Posterior cingulate gyrus (tissue), 11 donors: ENCODE data around the gene DDA1.
"Not testable (repeated sequence)": the region's sequence is repeated elsewhere in the genome, so short reads cannot be mapped to it uniquely, and the experiment has no call there.

ENCODE experiments used
- DNase-seq, 10 donors: peaks; one replicate each; pipeline versions ENCODE4 v3.0.0 to v3.0.0-alpha.2; 2020 to 2021; ENCODE audit warnings: mixed read lengths in 3 of 10
- intact Hi-C: fragments of 100-400 bp; cut with DNase I; formaldehyde crosslinking; loops from one replicate; pipeline ENCODE4 v1.15.1; 2023

The DDA1 gene

DNA sequence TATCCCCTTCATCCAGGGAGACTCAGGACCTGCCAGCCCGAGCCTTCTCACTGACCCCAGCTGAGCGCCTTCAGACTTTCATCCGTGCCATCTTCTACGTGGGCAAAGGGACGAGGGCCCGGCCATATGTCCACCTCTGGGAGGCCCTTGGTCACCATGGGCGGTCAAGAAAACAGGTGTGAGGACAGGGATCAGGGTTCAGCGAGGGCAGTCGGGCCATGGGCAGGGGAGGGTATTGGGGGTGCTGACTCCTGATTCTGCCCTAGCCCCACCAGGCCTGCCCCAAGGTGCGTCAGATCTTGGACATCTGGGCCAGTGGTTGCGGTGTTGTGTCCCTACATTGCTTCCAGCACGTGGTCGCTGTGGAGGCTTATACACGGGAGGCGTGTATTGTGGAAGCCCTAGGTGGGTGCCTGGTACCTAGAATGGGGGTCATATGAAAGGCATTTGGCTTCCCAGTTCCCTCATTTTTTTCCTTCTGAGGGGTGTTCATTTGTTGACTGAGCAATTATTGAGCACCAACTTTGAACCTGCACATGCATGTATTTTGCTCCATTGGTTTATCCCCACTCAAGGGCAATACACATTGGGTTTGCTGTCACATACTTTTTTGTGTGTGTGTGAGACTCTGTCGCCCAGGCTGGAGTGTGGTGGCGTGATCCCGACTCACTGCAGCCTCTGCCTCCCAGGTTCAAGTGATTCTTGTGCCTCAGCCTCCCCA lies 23.8 kb upstream of the DDA1 start:
- no peak for DNase-seq
- intact Hi-C loops: no loop called here

DNA sequence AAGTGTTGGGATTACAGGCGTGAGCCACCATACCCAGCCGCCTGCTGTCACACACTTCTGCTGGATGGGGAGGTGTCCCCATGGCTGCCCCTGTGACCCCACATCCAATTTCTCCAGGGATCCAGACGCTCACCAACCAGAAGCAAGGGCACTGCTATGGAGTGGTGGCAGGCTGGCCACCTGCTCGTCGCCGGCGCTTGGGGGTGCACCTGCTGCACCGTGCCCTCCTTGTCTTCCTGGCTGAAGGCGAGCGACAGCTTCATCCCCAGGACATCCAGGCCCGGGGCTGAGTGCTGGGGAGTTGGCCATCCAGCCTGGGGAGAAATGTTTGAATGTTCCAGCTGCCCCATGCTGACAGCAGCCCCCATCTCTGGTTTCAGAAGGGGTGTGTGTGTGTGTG lies 23.1 kb upstream of the DDA1 start:
- intact Hi-C loops: no loop called here
- DNase-seq: no peak

DNA sequence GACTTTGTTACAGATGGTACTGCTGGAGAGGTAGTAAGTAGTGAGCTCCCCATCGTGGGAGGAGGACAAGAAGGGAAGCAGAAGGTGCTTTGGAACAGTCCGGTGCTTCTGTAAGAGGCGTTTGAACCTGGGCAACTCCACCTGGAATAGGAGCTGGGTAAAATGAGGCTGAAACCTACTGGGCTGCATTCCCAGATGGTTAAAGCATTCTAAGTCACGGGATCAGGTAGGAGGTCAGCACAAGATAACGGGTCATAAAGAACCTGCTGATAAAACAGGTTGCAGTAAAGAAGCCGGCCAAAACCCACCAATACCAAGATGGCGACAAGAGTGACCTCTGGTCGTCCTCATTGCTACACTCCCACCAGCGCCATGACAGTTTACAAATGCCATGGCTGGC lies 22.6 kb upstream of the DDA1 start:
- DNase-seq: no peak
- intact Hi-C loops: no loop called here

DNA sequence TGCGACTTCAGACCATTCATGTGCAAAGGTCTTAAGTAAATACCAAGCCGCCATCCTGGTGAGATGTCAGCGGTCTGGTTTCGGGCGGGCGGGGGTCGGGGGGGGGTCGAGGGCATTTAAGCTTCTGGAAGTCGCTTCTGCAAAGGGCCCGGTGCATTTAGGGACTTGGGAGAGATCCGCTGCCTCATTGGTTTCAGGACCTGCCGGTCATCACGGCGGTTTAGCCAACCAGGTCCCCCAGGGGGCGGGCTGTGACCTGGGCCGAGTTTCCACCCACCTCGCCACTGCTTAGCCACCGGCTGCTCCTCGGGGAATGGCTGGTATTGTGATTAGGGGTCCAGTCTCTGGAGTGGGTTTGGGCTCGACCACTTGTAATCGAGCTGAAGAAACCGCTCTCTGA lies 19.9 kb upstream of the DDA1 start:
- intact Hi-C loops: no loop called here
- peak in 7 of 10 donors; percentile 18 to 90 (median 49) for DNase-seq

DNA sequence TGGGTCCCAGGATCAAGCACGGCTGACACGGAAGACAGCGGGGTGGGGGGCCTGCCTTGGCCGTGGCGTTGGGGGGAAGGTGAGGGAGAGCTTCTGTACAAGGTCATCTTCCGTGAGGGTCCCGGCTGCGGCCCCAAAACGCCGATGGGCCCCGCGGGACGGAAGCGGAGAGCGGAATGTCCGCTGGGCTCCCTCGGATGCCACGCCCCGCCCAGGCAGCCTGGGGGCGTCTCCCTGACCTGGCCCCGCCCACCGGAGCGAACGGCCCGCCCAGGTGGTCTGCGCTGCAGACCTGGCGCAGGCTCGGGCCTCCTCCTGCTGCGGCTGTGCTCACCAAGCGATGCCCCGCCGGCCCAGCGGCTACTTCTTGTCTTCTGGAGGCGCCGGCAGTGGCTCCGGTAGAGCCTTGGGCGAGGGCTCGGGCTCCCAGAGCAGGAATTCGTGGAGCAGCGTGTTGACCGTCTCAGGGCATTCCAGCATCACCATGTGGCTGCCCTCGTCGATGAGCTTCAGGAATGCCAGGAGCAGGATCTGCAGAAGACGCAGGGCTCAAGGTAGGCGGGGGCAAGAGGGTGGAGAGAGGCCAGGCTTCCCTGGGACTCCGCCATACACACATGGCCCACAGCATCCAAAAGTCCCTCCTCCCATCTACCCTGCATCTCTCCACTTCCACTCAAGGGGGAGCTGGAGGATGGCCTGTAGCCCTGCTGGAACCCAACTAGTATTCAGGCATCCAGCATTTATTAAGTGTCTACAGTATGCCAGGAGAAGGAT lies 16.9 kb upstream of the DDA1 start:
- DNase-seq: peak in 5 of 10 donors; percentile 48 to 92 (median 51)
- intact Hi-C loops: no loop called here

DNA sequence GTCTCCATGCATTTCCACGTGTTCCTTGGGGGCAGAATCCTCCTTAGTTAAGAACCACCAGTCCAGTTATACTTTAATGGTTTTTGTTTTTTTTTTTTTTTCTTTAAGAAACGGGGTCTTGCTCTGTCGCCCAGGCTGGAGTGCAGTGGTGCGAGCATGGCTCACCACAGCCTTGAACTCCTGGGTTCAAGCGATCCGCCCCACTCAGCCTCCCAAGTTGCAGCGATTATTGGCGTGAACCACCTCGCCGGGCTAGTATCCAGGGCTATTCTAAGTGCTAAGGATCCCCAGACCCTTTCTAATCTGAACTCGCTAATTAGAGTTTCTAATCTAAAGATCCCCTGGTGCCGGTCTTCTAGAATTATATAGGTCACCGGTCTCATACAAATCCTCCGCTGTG lies 15.8 kb upstream of the DDA1 start:
- intact Hi-C loops: no loop called here
- no peak for DNase-seq

DNA sequence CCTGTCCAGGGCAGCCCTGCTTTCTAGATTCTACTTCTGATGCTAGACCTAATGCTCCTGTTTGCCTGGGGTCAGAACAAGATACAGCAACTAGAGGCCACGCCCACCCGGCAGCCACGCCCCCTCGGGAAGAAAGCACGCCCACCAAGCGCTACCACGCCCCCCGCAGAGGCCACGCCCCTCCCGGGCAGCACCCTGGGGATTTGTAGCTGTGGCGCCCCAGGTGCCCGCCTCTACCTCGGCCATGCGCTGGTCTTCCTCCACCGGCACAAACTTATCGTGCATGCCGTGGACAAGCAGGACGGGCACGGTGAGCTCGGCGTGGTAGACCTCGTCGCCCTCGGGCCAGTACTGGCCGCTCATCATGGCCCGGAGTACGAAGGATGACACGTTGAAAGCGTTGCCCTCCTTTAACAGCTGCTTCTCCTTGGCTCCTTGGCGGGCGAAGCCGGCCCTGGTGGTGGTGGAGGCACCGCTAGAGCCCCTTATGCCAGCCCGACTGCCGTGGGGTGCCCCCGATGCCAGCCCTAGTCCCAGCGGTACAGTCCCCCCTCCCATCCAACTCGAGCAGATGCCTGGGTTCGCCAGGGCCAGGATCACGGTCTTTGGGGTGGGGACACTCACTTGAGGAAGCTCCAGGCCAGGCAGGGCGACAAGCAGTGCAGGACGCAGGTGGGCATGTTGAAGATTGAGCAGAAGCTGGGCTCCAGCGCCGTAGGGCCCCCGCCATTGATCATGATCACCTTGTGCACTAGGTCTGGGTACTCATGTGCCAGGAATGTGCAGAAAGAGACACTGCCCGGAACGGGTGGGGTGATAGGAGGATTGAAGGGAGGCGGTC lies 15.1 kb upstream of the DDA1 start:
- intact Hi-C loops: no loop called here
- peak in 1 of 10 donors; percentile 87 for DNase-seq

DNA sequence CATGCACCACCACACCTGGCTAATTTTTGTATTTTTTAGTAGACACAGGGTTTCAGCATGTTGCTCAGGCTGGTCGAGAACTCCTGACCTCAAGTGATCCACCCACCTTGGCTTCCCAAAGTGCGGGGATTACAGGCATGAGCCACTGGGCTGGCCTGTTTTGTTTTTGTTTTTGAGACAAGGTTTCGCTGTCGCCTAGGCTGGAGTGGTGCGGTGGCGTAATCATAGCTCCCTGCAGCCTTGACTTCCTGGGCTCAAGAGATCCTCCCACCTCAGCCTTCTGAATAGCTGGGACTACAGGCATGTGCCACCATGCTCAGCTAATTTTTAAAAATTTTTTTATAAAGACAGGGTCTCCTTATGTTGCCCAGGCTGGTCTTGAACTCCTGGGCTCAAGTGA lies 13.8 kb upstream of the DDA1 start:
- intact Hi-C loops, DNase-seq: not testable (repeated sequence)

DNA sequence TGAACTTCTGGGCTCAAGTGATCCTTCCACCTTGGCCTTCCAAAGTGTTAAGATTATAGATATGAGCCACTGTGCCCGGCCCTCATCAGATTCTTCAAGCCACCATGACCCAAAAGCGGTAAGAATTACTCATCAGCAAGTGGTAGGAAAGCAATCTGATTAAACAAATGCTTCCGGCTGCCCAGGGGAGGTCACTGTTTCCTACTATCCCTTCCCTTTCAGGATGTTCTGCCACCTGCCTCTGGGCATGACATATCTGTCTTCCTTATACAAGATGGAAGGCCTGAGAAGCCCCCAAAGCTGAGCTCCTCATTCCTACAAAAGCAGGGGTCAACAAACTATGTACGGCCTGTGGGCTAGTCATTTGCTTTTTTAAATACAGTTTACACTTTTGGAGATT lies 13.1 kb upstream of the DDA1 start:
- intact Hi-C loops: no loop called here
- no peak for DNase-seq

DNA sequence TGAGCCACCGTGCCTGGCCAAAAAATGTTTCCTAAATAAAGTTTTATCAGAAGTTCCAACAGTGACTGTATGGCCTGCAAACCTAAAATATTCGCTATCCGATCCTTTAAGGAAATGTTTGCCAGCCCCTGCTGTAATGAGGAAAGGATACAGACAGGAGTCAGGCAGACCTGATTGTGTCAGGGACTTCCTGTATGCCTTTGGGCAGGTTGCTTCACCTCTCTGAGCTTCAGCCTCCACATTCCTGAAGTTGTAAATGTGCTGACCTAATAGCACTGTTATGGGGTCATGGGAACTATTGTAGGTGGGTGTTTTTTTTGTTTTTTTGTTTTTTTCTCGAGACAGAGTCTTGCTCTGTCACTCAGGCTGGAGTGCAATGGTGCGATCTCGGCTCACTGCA lies 12.4 kb upstream of the DDA1 start:
- DNase-seq: no peak
- intact Hi-C loops: no loop called here

DNA sequence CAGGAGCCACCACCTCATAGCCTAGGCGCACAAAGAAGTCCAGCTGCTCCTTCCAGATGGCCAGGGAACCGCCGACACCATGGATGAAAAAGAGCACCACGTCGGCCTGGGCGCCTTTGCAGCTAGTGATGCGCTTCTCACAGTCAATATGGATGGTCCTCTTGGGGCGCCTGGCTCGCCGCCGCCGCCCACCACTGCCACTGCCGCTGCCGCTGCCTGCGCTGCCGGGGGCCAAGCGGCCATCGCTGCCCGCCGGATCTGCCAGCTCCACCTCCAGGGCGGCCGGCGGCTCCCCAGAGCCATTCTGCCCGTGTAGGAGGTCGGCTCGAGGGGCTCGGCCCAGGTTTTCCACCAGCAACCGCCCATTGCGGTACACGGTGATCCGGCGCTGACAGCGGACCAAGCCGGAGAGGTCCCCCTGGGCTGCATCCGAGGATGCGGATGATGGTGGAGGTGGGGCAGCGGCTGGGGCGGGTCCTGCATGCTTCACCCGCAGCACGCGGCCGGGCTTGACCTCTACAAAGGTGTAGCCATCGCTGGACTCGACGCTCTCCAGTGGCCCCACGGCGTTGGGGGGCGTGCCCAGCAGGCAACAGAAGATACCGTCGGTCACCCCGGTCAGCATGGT lies 8.3 kb upstream of the DDA1 start:
- intact Hi-C loops: no loop called here
- peak in 1 of 10 donors; percentile 84 for DNase-seq

DNA sequence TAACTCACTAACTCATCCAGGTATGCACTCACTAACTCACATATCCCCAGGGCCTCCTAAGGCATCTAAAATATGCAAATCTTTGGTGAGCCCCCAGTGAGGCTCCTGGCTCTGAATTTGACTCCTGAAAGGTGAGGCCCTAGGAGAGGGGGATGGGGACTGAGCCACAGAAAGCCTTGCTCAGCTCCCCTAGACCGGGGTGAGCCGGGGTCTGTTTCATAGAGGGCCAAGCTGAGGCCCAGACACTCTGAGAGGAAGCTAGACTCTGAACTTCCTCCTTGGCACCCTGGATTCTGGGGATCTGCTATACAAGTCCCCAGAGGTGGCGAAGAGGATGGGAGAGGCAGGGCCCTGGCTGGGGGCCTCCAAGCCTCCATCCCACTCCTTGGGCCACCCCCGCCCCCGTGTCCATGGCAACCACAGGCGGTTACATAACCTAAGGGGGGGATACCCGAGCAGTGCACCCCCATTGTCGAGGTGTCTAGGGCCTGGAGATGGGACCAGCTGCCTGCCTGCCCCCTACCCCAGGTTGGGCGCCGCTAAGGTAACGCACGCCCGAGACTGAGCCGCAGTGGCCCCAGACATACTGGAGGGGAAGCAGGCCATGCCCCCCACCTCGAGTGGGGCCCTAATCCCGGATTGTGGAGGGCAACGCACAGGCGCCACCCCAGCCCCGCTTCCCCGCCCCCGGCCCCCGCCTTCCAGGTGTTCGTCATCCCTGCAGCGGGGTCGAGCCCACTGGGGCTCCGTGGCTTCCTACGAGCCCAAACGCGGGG lies 6.8 kb upstream of the DDA1 start:
- DNase-seq: peak in 8 of 10 donors; percentile 29 to 94 (median 58)
- intact Hi-C loops: loop anchor here (2.0 kb wide), 1 partner anchor 34 kb away; the partner anchor contains the start of gene GTPBP3

DNA sequence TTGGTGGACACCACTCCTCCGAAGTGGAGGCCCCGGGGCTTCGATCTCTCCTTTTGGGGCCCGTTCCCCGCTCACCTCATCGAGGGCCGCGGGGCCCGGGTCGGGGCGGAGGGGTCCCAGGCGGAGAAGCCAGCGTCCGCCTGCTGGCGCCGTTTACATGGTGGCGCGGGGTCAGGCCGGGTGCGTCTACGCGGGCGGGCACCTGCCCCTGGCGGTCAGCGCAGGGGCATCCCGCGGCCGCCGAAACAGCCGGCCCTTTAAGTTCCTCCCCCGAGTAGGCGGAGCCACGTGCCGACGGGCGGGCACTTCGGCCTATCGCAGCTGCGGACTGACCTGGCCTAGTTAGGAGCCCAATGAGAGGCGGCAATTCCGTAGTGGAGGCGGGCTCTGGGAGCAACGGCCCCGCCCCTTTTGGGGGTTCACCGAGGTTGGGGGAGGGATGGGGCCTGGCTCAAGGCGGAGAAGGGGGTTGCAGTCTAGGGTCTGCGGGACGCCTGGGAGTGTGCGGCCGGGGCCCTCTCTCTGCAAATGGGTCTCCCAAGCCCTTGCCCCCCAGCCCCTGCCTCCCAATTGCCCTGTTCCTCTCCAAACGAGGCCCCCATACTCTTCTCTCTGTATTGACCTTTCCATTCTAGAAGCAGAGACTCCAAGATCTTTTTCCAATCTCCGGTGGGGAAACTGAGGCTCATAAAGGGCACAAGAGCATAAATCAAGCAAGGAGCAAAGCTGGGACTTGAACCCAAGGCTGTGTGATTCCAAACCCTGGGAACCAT lies 6.0 kb upstream of the DDA1 start, which contains the start of gene ABHD8:
Gene ABHD8 (minus strand): TSS at position 259 of the 773 bp plus-strand sequence. CDS start 1,809 bp downstream, outside the sequence.
- intact Hi-C loops: loop anchor here (2.0 kb wide), 1 partner anchor 33 kb away; the partner anchor contains the start of gene GTPBP3
- DNase-seq: peak; percentile 80 to 100 (median 96)

DNA sequence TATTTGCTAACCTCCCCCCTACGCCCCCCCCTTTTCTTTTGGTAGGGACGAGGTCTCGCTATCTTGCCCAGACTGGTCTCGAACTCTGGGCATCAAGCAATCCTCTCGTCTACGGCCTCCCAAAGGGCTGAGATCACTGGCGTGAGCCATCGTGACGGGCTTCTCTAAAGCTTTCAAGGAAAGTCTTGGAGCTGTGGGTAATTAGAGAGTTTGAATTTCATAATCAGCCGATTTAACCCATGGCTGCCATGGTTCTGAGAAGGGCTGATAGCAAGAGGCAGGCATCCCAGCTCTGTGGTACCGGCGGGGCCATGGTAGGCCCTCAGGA lies 5.5 kb upstream of the DDA1 start:
- DNase-seq: no peak
- intact Hi-C loops: loop anchor here (2.0 kb wide), 1 partner anchor 33 kb away; the partner anchor contains the start of gene GTPBP3

DNA sequence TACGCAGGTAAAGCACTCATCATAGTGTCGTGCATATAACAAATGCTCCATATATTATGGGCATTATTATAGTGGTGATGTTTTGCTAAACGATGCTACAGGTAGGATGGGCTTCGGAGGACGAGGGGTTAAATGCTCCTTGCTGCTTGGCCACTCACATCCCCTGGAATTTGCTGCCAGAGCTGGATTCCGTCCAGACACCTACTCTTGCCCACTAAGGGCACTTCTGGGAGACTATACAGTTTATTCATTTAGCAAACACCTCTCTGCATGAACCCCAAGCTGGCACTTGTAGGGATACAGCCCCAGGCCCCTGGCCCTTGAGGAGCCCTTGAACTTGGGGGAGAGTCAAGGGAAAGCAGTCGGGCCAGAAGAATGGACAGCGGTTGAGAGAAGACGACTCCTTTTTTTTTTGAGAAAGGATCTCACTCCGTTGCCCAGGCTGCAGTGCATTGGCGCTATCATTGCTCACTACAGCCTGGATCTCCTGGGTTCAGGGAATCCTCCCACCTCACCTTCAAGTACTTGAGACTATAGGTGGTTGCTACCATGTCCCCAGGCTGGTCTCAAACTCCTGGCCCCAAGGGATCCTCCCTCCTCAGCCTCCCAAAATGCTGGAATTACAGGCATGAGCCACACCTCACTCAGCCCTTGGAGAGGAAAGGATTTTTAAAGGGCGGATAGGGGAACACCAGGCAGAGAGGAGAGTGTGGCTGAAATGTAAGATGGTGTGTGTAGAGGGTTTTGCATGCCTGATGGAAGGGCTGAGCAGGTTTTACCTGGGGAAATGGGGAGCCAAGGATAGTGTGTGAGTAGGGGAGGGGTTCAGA lies 4.8 kb upstream of the DDA1 start:
- DNase-seq: no peak
- intact Hi-C loops: loop anchor here (5.0 kb wide), 1 partner anchor 37 kb away; the partner anchor contains the start of gene BABAM1

DNA sequence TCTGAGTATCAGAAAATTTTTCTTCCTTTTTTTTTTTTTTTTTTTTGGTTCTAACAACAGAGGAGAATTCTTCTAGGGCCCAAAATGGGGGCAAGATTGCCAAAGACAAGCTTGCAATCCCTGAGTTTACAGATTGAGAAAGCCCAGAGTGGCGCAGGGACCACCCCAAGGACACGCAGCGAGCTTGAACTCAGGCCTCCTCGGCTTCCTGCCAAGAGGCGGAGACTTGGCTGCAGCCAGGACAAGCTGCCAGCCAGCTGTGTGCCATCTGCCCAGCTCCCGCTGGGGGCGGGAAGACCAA lies 4.2 kb upstream of the DDA1 start:
- no peak for DNase-seq
- intact Hi-C loops: loop anchor here (5.0 kb wide), 1 partner anchor 38 kb away; the partner anchor contains the start of gene BABAM1

DNA sequence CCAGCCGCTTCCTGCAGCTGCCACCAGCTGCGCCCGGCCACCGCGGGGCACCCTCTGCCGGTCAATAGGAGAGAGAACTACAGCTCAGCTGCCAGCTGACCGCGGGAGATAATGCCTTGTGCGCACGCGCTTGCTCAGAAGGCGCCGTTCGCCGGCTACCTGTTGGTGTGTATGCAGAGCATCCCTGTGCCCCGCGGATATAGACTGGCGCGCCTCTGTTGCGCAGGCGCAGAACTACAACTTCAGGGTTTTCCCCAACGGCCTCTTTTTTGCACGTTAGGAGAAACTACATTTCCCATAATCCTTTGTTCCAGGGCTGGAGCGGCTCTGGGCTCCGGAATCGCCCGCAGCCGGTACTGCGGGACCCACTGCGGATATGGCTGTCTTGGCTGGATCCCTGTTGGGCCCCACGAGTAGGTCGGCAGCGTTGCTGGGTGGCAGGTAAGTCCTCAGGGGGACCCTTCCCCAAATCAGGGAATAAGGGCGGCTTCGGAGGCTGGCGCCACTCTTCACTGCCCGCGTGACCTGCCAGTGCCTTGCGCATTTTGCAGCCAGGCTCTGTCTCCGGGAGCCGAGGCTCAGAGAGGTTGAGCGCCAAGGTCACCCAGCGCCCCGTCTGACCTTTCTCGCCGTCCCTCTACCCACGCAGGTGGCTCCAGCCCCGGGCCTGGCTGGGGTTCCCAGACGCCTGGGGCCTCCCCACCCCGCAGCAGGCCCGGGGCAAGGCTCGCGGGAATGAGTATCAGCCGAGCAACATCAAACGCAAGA lies 3.7 kb upstream of the DDA1 start, which contains the start of gene MRPL34:
Gene MRPL34 (plus strand): TSS at position 356 of the 768 bp plus-strand sequence. CDS start 21 bp downstream, at position 377.
- intact Hi-C loops: loop anchor here (5.0 kb wide), 1 partner anchor 38 kb away; the partner anchor contains the start of gene BABAM1

More for the DNA sequence above, 3.7 kb upstream of the DDA1 start, which contains the start of gene MRPL34:
- DNase-seq: peak; percentile 93 to 100 (median 96)
